Activated CD4-positive, CD25-positive, alpha-beta regulatory T cell treated with anti-CD3 and anti-CD28 coated beads, Interleukin-2, amount 50 U/mL, for 16 hours (primary cell): ENCODE results near the gene ATP6V1G3.
"Not testable (repeated sequence)": the region's sequence is repeated elsewhere in the genome, so short reads cannot be mapped to it uniquely, and the experiment has no call there.

Experiments
- DNase-seq: peaks from one replicate; pipeline ENCODE4 v3.0.0-alpha.2; 2020; ENCODE audit warnings: low read depth, low spot score

The ATP6V1G3 gene

DNA sequence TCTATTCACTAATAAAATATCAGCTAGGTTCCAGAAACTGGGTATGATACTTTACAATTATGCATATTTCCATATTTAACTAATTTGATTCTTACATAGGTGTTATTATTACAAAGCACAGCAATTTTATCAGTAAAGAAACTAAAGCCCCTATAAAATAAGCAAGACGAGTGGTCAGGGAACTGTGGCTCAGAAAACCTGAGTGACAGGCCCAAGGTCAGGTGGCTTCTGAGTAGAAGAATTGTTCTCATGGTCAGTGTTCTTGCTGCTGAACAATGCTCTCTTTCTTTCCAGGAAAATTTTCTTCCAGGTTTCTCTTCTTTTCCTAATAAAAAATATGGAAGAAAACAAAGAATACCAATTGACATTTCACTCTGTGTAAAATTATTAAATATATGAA, 2.2 kb upstream of the ATP6V1G3 start:
- DNase-seq = no peak

DNA sequence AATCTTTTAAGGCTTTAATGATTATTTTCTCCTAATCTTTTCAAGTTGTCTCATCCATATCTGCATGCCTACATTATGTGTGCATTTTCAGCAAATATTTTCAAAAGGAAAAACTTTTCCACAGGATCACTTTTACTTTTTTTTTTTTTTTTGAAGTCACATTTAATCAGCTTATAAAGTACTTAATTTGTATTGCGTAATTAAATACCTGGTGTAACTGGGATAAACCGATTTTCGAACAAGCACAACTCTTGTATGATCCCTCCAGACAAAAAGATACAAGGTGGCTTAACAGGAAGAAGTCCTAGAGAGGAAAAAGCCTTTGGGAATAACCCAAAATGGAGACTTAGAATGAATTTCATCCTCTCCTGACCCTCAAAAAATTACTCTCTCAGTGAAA, 1.3 kb upstream of the ATP6V1G3 start:
- no peak for DNase-seq

GRCh38 chr1:198538579-198539364, 1.7 kb downstream of the ATP6V1G3 start:
- no peak for DNase-seq

DNA sequence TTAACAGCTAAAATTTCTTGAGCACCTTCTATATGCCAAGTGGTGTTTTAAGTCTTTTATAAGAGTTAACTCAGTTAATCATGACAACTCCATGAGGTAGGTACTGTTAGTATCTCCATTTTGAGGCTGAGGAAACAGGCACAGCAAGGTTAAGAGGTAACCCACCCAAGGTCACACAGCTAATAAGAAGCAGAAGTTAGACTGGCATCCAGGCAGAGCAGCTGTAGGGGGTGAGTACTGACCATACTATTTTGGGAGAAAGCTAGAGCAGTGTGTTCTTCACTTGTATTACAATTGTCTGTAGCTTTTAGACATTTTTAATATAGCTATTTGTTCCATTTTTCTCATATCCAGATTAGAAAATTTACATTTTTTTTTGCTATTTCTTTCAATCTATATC, 4.8 kb downstream of the ATP6V1G3 start:
- DNase-seq = no peak

DNA sequence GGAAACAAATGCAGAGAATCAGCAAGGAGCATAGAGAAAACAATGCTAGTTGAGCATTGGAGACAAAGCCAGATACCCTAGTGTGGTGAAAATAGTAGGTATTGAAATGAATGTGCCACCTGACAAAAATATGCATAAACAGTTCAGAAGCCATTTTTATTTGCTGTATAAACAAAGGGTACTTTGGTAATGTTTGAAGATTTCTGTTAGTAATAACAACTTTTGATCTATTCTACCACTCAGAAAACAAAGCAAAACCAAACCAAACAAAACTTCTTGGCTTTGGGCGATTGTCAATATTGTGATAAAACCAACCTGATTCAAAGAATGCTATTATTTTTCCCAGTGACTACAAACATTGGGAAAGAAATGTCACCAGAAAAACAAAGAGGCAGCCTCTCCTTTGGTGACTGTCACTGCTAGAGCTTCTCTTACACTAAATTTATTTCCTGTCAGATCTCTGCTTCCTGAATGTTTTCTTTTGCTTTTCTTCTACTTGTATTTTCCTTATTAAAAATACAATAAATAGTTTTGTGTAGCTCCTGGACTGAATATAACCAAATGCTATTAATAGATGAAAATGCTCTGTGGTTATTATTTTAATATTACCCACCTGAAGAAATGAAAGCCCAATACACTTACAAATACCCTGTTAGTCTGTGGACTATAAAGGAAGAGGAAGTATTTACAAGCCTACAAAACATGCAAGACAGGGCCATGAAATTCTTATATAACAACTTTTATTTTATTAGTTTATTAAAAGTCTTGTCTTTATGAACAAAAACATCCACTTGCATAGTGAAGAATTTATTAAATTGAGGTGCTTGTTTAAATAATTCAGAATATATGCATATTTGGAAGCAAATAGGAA, 5.7 kb downstream of the ATP6V1G3 start:
- no peak for DNase-seq

DNA sequence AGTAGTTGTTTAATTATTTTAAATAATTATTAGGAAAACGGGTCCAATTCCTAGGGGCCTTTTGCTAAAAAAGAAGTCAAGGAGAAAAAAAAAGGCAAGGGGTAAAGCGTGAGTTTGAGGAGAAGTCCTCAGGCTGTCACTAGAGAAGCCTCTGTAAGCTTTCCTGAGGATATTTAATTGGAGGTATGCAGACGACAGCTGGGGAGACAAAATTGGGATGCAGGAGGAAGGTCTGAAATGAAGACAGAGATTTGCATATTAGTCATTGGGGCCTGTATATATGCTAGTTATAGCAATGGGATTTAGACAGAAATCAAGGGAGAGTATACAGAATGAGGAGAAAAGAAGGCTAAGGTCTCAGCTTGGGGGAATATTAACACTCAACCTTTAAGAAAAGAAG, 8.6 kb downstream of the ATP6V1G3 start:
- DNase-seq = no peak

DNA sequence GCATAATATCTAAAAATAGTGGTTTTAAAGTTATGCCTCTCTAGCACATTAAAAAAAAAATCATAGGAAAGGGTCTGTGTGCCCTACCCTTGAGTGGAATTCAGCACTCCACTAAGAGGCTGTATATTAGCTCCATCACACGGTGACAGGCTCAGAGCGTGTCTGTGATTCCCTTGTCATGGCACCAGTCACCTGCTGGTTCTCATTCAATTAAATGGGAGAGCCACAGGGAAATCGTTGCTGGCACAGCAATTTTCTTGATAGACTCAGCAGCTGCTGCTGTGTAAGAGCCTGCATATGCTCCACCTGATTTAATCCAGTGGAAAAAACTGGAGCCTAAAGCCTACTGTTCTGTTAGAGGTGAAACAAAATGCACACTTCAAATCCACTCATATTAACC, 9.5 kb downstream of the ATP6V1G3 start:
- DNase-seq = no peak

DNA sequence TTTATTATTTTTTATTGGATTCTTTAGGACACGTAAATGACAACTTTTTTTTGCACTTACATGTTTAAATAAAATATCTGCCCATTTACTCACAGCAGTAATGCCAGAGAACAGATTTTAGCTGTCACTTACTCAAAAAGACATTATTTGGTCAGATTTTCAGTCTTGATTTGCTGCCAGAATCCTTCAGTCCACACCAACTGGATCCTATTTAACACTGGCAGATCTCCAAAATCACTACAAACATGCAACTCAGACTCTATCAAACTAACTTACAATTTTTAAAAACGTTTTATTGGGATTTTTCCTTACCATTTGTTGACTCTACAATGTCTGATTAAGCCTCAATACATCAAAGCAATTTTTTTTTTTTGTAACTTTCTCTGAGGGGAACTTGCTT, 11.1 kb downstream of the ATP6V1G3 start:
- DNase-seq = no peak

GRCh38 chr1:198528364-198528763, 12.1 kb downstream of the ATP6V1G3 start:
- no peak for DNase-seq

GRCh38 chr1:198524556-198524955, 15.9 kb downstream of the ATP6V1G3 start:
- no peak for DNase-seq

GRCh38 chr1:198524127-198524526, 16.4 kb downstream of the ATP6V1G3 start:
- DNase-seq = not testable (repeated sequence)

DNA sequence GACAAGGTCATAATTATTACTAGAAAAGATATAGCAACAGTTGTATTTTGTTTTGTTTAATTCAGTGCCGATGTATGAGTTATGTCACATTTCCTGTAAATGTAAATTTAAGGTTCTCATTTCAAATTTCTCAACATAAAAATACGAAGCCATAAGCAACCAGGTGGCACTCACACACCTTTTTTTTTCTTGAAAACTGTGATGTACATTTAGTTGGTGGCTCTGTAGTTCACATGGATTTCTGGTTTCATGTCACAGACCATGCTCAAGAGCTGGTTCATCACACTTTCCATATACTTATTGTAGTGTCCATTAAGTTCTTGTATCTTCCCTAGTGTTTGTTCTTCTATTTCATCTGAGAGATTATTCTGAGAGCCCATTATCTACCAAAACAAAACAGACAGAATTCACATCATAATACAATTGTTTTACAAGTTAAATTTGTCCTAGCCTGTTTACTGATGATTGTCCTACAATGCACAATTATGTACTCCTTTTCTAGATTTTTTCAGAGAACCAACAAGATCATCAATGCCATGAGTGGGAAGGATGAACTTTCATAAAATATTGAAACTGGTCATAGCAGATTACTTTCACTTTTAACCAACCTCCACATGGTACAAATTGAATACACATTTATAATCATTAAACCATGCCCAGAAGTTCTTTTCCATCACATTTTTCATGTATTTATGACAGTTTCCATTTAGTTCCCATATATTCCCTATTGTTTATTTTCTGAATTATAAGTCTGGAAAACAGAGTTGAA, 17.1 kb downstream of the ATP6V1G3 start:
- no peak for DNase-seq

- no peak for DNase-seq
Observed at GRCh38 chr1:198520524-198521254, 19.8 kb downstream of the ATP6V1G3 start.

GRCh38 chr1:198519639-198520501, 20.6 kb downstream of the ATP6V1G3 start:
- DNase-seq = no peak

GRCh38 chr1:198517623-198518199, 22.8 kb downstream of the ATP6V1G3 start:
- DNase-seq = no peak

- DNase-seq = no peak
Observed at GRCh38 chr1:198500096-198500495, 40.4 kb downstream of the ATP6V1G3 start.

- DNase-seq = no peak
Observed at GRCh38 chr1:198499588-198499987, 40.9 kb downstream of the ATP6V1G3 start.

GRCh38 chr1:198498881-198499280, 41.6 kb downstream of the ATP6V1G3 start:
- no peak for DNase-seq

DNA sequence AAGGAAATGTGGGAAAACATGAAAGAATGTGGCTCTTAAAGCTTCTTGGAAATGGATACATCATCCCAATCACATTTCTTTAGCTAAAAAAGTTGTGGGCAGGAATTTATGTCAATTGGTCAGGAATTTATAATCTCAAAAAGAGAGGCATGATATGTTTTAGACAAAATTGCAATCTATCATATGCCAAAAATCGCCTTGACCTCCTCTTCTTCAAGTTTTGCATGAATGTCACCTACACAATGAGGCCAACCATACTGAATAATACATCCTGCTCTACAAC, 42.4 kb downstream of the ATP6V1G3 start:
- no peak for DNase-seq

DNA sequence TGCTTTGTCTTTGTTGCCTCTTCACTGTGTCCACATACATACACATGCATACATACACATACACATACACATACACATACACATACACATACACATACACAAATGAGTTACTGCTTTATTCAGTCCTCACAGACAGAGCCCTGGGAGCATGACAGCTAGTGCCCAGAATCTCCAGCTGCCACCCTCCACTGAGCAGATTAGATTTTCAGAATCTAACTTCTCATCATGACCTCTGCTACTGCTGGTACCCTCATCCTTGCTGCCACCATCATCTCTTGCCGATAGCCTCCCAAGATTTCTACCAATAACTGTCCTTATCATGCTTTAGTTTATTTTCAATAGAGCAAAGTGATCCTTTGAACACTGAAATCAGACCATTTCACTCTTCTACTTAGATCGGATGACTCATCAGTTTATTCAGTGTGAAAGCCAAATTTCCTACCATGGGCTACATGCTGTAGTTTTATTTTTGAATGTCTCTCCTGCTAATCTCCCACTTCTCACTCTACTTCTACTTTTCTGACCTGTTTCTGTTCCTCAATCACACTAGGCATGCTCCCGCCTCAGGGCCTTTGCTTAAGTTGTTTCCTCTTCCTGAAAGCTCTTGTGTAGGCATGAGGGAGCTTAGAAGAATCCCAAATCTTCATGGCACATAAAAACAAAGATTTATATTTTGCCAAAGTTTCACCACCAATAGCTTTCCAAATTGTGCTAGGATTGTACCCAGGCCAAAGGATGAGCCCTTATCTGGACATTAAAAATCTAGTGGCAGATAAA, 43.0 kb downstream of the ATP6V1G3 start:
- no peak for DNase-seq
